WERI-Rb-1 (cell line): ENCODE data around the gene INPP4B.

ENCODE experiments used
- DNase-seq: peaks from one replicate; pipeline ENCODE4 v3.0.0-alpha.2; 2020
- H3K27ac ChIP-seq: fragments of 250-450 bp; sonication (Bioruptor Pico); 2 replicates; pipeline ENCODE4 v1.5.1; 2020; ENCODE audit warnings: mild to moderate bottlenecking, moderate library complexity
- H3K27me3 ChIP-seq: fragments of 250-450 bp; sonication (Bioruptor Pico); 2 replicates; pipeline ENCODE4 v1.5.1; 2021; ENCODE audit warnings: mild to moderate bottlenecking, low read depth, moderate library complexity; ENCODE audit not compliant: insufficient read depth, severe bottlenecking
- H3K36me3 ChIP-seq: fragments of 250-450 bp; sonication (Bioruptor Pico); 2 replicates; pipeline ENCODE4 v1.5.1; 2020; ENCODE audit warnings: mild to moderate bottlenecking, moderate library complexity
- H3K4me3 ChIP-seq: 2 replicates; pipeline ENCODE4 v1.5.1; 2011; ENCODE audit warnings: low read depth, mild to moderate bottlenecking, control low read depth, low read length
- H3K9me3 ChIP-seq: fragments of 250-450 bp; sonication (Bioruptor Pico); 2 replicates; pipeline ENCODE4 v1.5.1; 2021; ENCODE audit warnings: mild to moderate bottlenecking, moderate library complexity; ENCODE audit not compliant: severe bottlenecking
- CTCF ChIP-seq: IDR thresholded peaks from 2 replicates; pipeline ENCODE4 v1.5.1; 2011; ENCODE audit warnings: low read depth, mild to moderate bottlenecking, control low read depth, inconsistent platforms, low read length

The INPP4B gene

GRCh38 chr4:142824368-142824767 is 21.7 kb downstream of the INPP4B start:
- no peak for DNase-seq
- no peaks in the 10 kb centered on the region for H3K27me3 ChIP-seq
- no peak overlapping the region for H3K4me3 ChIP-seq
- H3K9me3 ChIP-seq = no peaks in the 10 kb centered on the region
- H3K36me3 ChIP-seq = no peaks in the 10 kb centered on the region
- no peak overlapping the region for H3K27ac ChIP-seq
- TF ChIP-seq CTCF = no peak

DNA sequence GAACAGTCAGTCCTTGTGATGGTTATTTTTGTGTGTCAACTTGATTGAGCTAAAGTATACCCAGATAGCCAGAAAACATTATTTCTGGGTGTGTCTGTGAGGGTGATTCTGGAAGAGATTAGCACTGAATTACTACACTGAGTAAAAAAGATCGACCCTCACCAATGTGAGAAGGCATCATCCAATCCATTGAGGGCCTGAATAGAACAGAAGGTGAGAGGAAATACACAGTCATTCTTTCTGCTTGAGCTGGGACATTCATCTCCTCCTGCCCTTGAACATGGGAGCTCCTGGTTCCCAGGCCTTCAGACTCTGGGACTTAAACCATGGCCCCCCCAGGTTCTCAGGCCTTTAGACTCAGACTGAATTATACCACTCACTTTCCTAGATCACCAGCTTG is 22.3 kb downstream of the INPP4B start:
- no peak for TF ChIP-seq CTCF
- Histone ChIP-seq H3K36me3 (no peaks in the 10 kb centered on the region), H3K27me3 (no peaks in the 10 kb centered on the region), H3K9me3 (no peaks in the 10 kb centered on the region), H3K27ac (no peak overlapping the region), H3K4me3 (no peak overlapping the region)
- DNase-seq = no peak

DNA sequence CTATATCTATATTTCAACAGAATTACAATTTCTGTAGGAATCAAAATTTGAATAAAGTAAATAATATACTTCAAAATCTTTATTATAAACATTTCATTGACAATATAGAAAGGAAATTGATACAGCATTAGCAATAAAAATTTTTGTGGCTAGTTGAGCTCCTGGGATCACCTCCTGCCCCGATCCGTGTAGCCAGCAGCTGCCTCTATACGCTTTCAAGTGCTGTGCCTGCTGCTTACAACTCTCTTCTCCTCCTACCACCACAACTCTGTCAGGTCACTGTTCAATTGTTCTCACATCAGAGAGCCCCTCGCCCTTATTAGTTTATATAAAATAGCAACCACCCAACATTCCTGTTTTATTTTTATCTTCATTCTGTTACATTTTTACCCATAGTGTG is 27.6 kb downstream of the INPP4B start:
- H3K27me3 ChIP-seq = no peaks in the 10 kb centered on the region
- H3K9me3 ChIP-seq = no peaks in the 10 kb centered on the region
- no peak for DNase-seq
- TF ChIP-seq CTCF = no peak
- no peaks in the 10 kb centered on the region for H3K36me3 ChIP-seq
- no peak overlapping the region for H3K27ac ChIP-seq
- no peak overlapping the region for H3K4me3 ChIP-seq

- H3K27ac ChIP-seq = no peak overlapping the region
- no peak for TF ChIP-seq CTCF
- DNase-seq = no peak
- no peaks in the 10 kb centered on the region for H3K9me3 ChIP-seq
- H3K36me3 ChIP-seq = no peaks in the 10 kb centered on the region
- H3K4me3 ChIP-seq = no peak overlapping the region
- H3K27me3 ChIP-seq = no peaks in the 10 kb centered on the region
Observed at GRCh38 chr4:142818031-142818430, 28.1 kb downstream of the INPP4B start.

DNA sequence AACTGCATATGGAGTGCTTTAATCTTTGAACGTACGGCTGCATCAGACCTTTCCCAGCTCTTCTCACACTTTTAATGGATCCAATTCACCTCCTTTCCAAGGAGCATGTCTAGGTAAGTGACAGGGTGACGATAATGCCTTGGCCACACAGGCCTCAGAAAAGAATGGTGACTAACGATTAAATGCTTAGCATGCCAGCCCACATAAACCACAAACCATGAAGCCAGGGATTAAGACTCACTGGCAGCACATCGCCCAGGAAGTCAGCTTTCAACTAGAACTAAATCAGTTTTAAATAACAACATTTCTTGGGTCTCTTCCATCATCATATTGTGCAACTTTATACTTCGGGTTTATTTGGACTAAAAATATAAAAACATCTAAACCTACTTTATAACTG is 28.7 kb downstream of the INPP4B start:
- H3K27ac ChIP-seq = no peak overlapping the region
- H3K9me3 ChIP-seq = no peaks in the 10 kb centered on the region
- H3K4me3 ChIP-seq = no peak overlapping the region
- H3K27me3 ChIP-seq = no peaks in the 10 kb centered on the region
- H3K36me3 ChIP-seq = no peaks in the 10 kb centered on the region
- TF ChIP-seq CTCF = no peak
- peak; percentile 14 for DNase-seq

- TF ChIP-seq CTCF = no peak
- no peaks in the 10 kb centered on the region for H3K27me3 ChIP-seq
- H3K27ac ChIP-seq = no peak overlapping the region
- DNase-seq = no peak
- H3K4me3 ChIP-seq = no peak overlapping the region
- no peaks in the 10 kb centered on the region for H3K9me3 ChIP-seq
- H3K36me3 ChIP-seq = no peaks in the 10 kb centered on the region
Observed at GRCh38 chr4:142815834-142816233, 30.3 kb downstream of the INPP4B start.
